ENCODE measurements around the gene ST6GAL1.

The ST6GAL1 gene

GRCh38 chr3:187082758-187083375 lies 152.5 kb downstream of the ST6GAL1 start:
- peak in 1 of 2 donors; percentile 27 for DNase-seq

- no peak for DNase-seq
These were observed 153.8 kb downstream of the ST6GAL1 start for GRCh38 chr3:187084126-187084525.

DNA sequence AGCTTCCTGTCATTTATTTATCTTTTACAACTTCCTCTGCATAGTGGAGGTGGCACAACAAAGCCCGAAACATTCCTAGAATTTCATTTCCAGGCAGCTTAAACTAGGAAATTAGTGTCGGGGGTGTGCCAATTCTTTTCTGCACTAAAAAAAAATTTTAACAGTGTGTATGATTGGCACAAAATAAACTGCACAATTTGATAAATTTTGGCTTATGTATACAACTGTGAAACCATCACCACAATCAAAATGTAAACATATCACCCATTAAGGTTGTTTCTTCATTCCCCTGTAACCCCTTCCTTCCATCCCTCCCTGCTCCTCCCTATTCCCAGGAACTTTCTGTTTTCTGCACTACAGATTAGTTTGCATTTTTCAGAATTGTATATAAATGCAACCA lies 154.3 kb downstream of the ST6GAL1 start:
- DNase-seq = no peak

GRCh38 chr3:187085021-187085666 lies 154.8 kb downstream of the ST6GAL1 start:
- no peak for DNase-seq

DNA sequence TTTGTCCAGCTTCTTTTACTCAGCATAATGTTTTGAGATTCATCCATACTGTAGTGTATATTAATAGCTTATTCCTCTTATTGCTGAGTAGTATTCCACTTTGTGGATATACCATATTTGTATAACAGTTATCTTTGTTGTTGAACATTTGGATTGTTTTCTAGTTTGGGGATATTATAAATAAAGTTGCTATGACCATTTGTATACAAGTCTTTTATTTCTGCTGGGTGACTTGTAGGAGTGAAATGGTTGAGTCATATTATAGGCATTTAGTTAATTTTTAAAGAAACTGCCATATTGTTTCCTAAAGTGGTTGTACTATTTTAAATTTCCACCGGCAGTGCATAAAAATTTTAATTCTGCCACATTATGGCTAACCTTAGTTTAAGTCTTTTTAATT lies 155.6 kb downstream of the ST6GAL1 start:
- DNase-seq = no peak

GRCh38 chr3:187086831-187087230 lies 156.5 kb downstream of the ST6GAL1 start:
- no peak for DNase-seq

GRCh38 chr3:187088701-187089100 lies 158.4 kb downstream of the ST6GAL1 start:
- DNase-seq = no peak

- peak in 1 of 2 donors; percentile 39 for DNase-seq
These were observed 163.0 kb downstream of the ST6GAL1 start for GRCh38 chr3:187093320-187093719.

- DNase-seq = peak; percentile 17 to 38
These were observed 168.7 kb downstream of the ST6GAL1 start for GRCh38 chr3:187098923-187099512.

- DNase-seq = peak; percentile 36 to 43
These were observed 171.1 kb downstream of the ST6GAL1 start for GRCh38 chr3:187101184-187102072.

GRCh38 chr3:187102073-187102634 lies 171.8 kb downstream of the ST6GAL1 start:
- no peak for DNase-seq

- DNase-seq = no peak
These were observed 172.9 kb downstream of the ST6GAL1 start for GRCh38 chr3:187103251-187103650.

GRCh38 chr3:187104342-187104741 lies 174.0 kb downstream of the ST6GAL1 start:
- DNase-seq = no peak

DNA sequence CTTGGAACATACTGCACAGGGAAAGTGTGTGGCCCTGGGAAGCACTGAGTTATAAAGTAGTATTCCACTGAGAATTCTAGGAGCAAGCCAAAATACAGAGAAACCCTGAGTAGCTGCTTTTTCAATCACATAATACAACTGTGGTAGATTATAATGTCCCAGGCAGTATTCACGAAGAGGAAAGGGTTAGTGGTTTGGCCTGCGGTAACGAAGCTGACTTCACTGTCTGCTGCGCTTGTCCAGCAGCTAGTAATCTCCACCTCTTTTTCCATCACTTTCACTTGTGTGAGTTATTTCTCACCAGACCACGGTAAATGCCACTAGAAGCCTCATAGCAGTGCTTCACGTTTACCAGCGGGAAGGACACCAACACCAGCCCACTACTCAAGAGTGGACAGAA lies 174.6 kb downstream of the ST6GAL1 start:
- no peak for DNase-seq

GRCh38 chr3:187105700-187106099 lies 175.4 kb downstream of the ST6GAL1 start:
- DNase-seq = no peak

- DNase-seq = no peak
These were observed 177.7 kb downstream of the ST6GAL1 start for GRCh38 chr3:187107989-187108388.

- no peak for DNase-seq
These were observed 179.8 kb downstream of the ST6GAL1 start for GRCh38 chr3:187110156-187110555.

DNA sequence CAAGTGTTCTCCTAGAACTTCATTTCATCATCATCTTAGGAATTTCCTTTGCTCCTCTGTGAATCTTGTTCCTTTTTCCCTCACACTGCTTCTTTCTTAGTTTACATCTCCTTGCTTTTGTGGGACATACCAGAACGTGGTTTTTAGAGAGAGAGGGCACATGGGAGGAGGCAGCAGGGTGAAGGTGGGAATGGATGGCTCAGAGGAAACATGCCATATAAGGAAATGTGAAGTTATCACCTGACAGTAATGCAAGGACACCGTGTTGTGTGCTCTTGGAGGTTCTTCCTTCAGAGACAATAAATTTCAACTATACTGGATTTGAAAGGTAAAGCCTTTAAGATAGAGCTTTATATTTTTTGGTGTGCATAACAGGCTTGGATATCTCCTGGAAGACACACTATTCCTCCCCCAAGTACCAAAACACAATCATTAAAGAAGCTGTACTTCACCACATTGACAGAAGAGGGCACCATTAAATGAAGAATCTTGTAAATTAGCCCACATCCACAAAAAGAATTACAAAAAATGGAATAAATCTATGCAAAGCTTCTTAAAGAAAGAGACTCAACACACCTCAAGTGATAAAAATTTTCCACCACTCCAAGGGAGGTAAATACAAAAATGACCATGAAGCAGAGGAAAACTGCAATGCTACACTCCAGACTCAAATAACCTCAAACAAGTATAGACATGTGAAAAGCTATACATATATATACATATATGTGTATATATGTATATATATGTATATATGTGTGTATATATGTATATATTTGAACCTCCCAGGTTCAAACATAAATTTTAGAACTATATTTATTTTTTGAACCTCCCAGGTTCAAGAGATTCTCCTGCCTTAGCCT lies 182.8 kb downstream of the ST6GAL1 start:
- peak in 1 of 2 donors; percentile 72 for DNase-seq

GRCh38 chr3:187114511-187114910 lies 184.2 kb downstream of the ST6GAL1 start:
- no peak for DNase-seq

DNA sequence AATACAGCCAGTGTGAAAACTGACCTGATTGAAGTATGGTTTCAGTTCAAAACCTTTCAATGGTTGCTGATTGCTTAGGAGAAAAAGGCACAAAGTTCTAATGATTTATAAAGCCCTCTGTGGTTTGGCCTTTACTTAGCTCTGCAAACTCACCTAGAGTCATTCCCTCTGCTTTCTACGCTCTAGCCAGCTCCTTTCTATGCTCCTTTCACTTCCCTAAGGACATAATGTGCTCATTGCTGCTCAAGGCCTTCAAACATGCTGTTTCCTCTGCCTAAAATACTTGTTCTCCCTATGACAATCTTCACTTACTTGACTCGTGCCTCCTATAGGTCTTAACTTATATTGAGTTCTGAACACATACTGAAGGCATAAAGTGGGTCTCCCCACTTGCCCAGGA lies 190.0 kb downstream of the ST6GAL1 start:
- DNase-seq = peak in 1 of 2 donors; percentile 8

GRCh38 chr3:187122261-187122660 lies 191.9 kb downstream of the ST6GAL1 start:
- DNase-seq = no peak

Data from inflammatory macrophage treated with lipopolysaccharide for 1 hour (primary cell).